ENCODE measurements around the gene EFEMP2. TPM values are rescaled to one million over a fixed set of nuclear protein-coding genes. Genes with fewer than 3 reads are reported as not detected.

EFEMP2 gene
- total RNA-seq, 1 experiment from 2014 or later = 23.7 TPM

DNA sequence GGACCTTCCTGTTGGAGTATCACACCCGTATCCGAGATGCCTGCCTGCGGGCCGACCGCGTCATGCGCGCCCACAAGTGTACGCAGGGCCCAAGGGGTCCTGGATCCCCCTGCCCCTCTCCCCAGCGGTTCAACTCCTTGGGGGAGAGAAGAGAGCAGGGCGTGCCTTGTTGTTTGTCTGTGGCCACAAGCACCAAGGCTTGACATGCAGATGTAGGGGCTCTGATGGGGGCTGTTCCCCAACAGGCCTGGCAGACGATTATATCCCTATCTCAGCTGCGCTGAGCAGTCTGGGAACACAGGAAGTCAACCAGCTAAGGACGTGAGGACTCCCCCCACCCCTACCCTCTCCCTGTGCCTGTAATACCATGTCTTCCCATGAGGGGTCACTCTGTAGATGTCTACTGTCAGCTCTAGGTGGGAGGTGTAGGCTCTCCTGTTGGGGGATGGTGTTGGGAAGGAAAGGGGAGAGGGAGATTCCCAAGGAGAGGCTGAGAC lies 21.5 kb downstream of the EFEMP2 start:
- no peak overlapping the region for H3K4me3 ChIP-seq (ENCODE audit: low read depth in 2 of 2, low read length in 2 of 2)
- DNase-seq (ENCODE audit: low read depth, low spot score) (no peak), ATAC-seq (peak; percentile 59)
- TF ChIP-seq TCF7L2 (IDR thresholded peaks at IDR 0.05; ENCODE audit: low read depth, low read length) (no peak), REST (IDR thresholded peaks at IDR 0.05; ENCODE audit: insufficient read depth in 1 of 2, low read depth in 2 of 2, low read length in 1 of 2) (no peak), SIN3A (IDR thresholded peaks at IDR 0.05; ENCODE audit: borderline replicate concordance, insufficient read depth, low read depth, low read length) (no peak), POLR2AphosphoS5 (IDR thresholded peaks at IDR 0.05; ENCODE audit: low read depth, low read length) (peak; percentile 68)
- TF ChIP-seq, protein P1, sequence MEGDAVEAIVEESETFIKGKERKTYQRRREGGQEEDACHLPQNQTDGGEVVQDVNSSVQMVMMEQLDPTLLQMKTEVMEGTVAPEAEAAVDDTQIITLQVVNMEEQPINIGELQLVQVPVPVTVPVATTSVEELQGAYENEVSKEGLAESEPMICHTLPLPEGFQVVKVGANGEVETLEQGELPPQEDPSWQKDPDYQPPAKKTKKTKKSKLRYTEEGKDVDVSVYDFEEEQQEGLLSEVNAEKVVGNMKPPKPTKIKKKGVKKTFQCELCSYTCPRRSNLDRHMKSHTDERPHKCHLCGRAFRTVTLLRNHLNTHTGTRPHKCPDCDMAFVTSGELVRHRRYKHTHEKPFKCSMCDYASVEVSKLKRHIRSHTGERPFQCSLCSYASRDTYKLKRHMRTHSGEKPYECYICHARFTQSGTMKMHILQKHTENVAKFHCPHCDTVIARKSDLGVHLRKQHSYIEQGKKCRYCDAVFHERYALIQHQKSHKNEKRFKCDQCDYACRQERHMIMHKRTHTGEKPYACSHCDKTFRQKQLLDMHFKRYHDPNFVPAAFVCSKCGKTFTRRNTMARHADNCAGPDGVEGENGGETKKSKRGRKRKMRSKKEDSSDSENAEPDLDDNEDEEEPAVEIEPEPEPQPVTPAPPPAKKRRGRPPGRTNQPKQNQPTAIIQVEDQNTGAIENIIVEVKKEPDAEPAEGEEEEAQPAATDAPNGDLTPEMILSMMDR (IDR thresholded peaks at IDR 0.05) = peak; percentile 91
- H3K36me3 ChIP-seq (ENCODE audit: control insufficient read depth, insufficient read depth, low read length) = peaks cover 23% of the 10 kb centered on the region
- intact Hi-C loops (cut with micrococcal nuclease; ENCODE audit: unreplicated experiment) (loop anchor here (10.0 kb wide), 1 partner anchor 296 kb away; the partner anchor contains the start of gene LTBP3), in situ Hi-C loops (cut with HindIII; ENCODE audit: low pct_unique_long_range_greater_than_20kb, low sequenced_read_pairs) (no loop called here)
- H3K4me1 ChIP-seq (ENCODE audit: control insufficient read depth, insufficient read depth, low read length) = peaks cover 33% of the 10 kb centered on the region
- ChIA-PET CTCF (interaction anchor here (0.9 to 1.6 kb wide), 4 partner anchors 18 to 139 kb away, joined by 5 to 12 read pairs (median 6); partner anchors contain the start of genes KAT5 and SNX32), POLR2A (interaction anchor here (0.6 to 1.7 kb wide), 3 partner anchors 9 to 735 kb away, joined by 4 to 13 read pairs (median 4); partner anchors contain the start of gene MUS81)
- BruUV-seq (replicated peaks) = no TSS peak
- no peak overlapping the region for H3K27ac ChIP-seq (ENCODE audit: low read length)
- H3K27me3 ChIP-seq (ENCODE audit: control insufficient read depth, insufficient read depth, low read length) = no peaks in the 10 kb centered on the region
- H3K9me3 ChIP-seq (ENCODE audit: control insufficient read depth, insufficient read depth, low read depth, low read length) = no peaks in the 10 kb centered on the region

DNA sequence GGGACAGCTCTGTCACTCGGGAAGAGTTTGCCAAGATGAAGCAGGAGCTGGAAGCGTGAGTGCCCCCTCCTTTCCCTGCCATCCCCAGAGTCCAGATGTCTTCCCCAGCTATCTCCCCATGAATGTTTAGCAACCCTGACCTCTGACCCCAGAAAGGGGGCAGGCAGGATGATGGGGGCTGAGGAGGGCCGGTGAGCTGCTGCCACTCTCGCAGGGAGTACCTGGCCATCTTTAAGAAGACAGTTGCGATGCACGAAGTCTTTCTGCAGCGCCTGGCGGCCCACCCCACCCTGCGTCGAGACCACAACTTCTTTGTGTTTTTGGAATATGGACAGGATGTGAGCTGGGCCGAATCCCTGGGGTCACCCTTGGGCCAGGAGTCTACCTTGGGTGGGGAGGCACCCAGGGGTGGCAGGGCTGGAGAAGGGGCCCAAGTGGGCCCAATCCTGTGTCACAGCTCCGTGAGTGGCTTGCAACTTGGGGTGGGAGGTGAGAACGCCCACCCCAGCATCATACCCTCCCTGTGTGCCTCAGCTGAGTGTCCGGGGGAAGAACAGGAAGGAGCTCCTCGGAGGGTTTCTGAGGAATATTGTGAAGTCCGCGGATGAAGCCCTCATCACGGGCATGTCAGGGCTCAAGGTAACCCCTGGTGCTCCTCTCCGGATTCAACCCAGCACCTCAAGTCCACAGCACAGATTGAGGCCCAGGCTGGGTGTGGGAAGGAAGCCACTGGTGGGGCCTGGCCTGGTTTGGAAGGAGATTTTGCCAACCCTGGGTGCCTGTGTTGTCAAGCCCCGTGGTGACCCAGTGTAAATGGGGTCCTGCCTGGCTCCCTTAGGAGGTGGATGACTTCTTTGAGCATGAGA lies 22.1 kb downstream of the EFEMP2 start:
- Histone ChIP-seq H3K4me1 (ENCODE audit: control insufficient read depth, insufficient read depth, low read length) (peaks cover 27% of the 10 kb centered on the region), H3K4me3 (ENCODE audit: low read depth in 2 of 2, low read length in 2 of 2) (no peak overlapping the region), H3K27ac (ENCODE audit: low read length) (no peak overlapping the region), H3K36me3 (ENCODE audit: control insufficient read depth, insufficient read depth, low read length) (peaks cover 17% of the 10 kb centered on the region), H3K27me3 (ENCODE audit: control insufficient read depth, insufficient read depth, low read length) (no peaks in the 10 kb centered on the region), H3K9me3 (ENCODE audit: control insufficient read depth, insufficient read depth, low read depth, low read length) (no peaks in the 10 kb centered on the region)
- ChIA-PET POLR2A (interaction anchor here (1.4 kb wide), 1 partner anchor 9 kb away, joined by 3 read pairs; no protein-coding TSS in a partner anchor), CTCF (interaction anchor here (0.6 to 1.6 kb wide), 3 partner anchors 10 to 106 kb away, joined by 3 to 6 read pairs (median 5); partner anchors contain the start of genes MUS81 and SNX32)
- intact Hi-C loops (cut with micrococcal nuclease; ENCODE audit: unreplicated experiment) = loop anchor here (10.0 kb wide), 1 partner anchor 296 kb away; the partner anchor contains the start of gene LTBP3
- TF ChIP-seq, protein P1 (IDR thresholded peaks at IDR 0.05) = no peak
- TF ChIP-seq REST (IDR thresholded peaks at IDR 0.05; ENCODE audit: insufficient read depth in 1 of 2, low read depth in 2 of 2, low read length in 1 of 2) (no peak), POLR2AphosphoS5 (IDR thresholded peaks at IDR 0.05; ENCODE audit: low read depth, low read length) (no peak), SIN3A (IDR thresholded peaks at IDR 0.05; ENCODE audit: borderline replicate concordance, insufficient read depth, low read depth, low read length) (no peak), TCF7L2 (IDR thresholded peaks at IDR 0.05; ENCODE audit: low read depth, low read length) (no peak)
- in situ Hi-C loops (cut with HindIII; ENCODE audit: low pct_unique_long_range_greater_than_20kb, low sequenced_read_pairs) = no loop called here
- DNase-seq (ENCODE audit: low read depth, low spot score) (no peak), ATAC-seq (peak; percentile 7)
- BruUV-seq (replicated peaks) = no TSS peak

All from Panc1 (cell line).